B cell (primary cell): ENCODE measurements around the gene CENPB. TPM values are rescaled to one million over a fixed set of nuclear protein-coding genes. Genes with fewer than 3 reads are reported as not detected.

Experiments
- ATAC-seq: fragments of 200-7000 bp; cut with Tn5 transposase; one replicate; pipeline ENCODE4 v1.10.0; 2021; ENCODE audit warnings: low read depth, mild to moderate bottlenecking, moderate number of reproducible peaks, moderate library complexity
- CTCF ChIA-PET: fragments of 350-600 bp; sonication (Branson Sonifier 250); formaldehyde crosslinking; loops from one replicate; lab custom pipeline; 2021; ENCODE audit warnings: antibody characterized with exemption, inconsistent platforms; lab: Charles Lee
- POLR2A ChIA-PET: fragments of 350-600 bp; sonication (Branson Sonifier 250); formaldehyde crosslinking; loops from one replicate; lab custom pipeline; 2021; ENCODE audit warnings: antibody characterized with exemption; lab: Charles Lee
- DNase-seq: peaks from one replicate; pipeline ENCODE4 v3.0.0; 2013
- H2AFZ ChIP-seq: 2 replicates; pipeline ENCODE4 v1.6.1; 2012; ENCODE audit warnings: mild to moderate bottlenecking, low read depth, low read length; ENCODE audit not compliant: insufficient read depth, poor library complexity, severe bottlenecking
- H3K27ac ChIP-seq, 2 donors: 1 replicate in 1 of 2; 2 replicates in 1 of 2; pipeline ENCODE4 v1.5.1; 2012 to 2013; ENCODE audit warnings: low read length in 2 of 2, mild to moderate bottlenecking in 2 of 2, moderate library complexity in 1 of 2
- H3K27me3 ChIP-seq, 4 experiments: fragments of 200-600 bp in 1 of 4; sonication (generic) in 1 of 4; replicated peaks in 1 of 4; 1 replicate in 2 of 4; 2 replicates in 2 of 4; pipeline versions ENCODE4 v1.6.1 to v1.7.0; 2013 to 2016; ENCODE audit warnings: low read length in 3 of 4, mild to moderate bottlenecking in 2 of 4, mixed read lengths in 1 of 4, moderate library complexity in 1 of 4; ENCODE audit not compliant: insufficient read depth in 4 of 4, control insufficient read depth in 3 of 4; ENCODE audit errors: control extremely low read depth in 1 of 4
- H3K36me3 ChIP-seq, 2 experiments: replicated peaks in 1 of 2; 1 replicate in 1 of 2; 2 replicates in 1 of 2; pipeline versions ENCODE4 v1.6.1 to v1.7.1; 2013; ENCODE audit warnings: low read length in 1 of 2; ENCODE audit not compliant: insufficient read depth in 2 of 2, control insufficient read depth in 1 of 2; ENCODE audit errors: control extremely low read depth in 1 of 2, extremely low read depth in 1 of 2
- H3K4me1 ChIP-seq, 2 donors: fragments of 200-600 bp in 1 of 2; sonication (generic) in 1 of 2; 1 replicate in 1 of 2; 2 replicates in 1 of 2; pipeline versions ENCODE4 v1.5.1 to v1.6.1; 2013 to 2017; ENCODE audit warnings: low read length in 2 of 2; ENCODE audit not compliant: control insufficient read depth in 2 of 2, insufficient read depth in 2 of 2
- H3K4me2 ChIP-seq: replicated peaks from 2 replicates; pipeline ENCODE3; 2012; ENCODE audit warnings: mild to moderate bottlenecking, low read depth, low read length; ENCODE audit not compliant: poor library complexity, severe bottlenecking
- H3K4me3 ChIP-seq, 5 experiments: fragments of 200-600 bp in 1 of 5; sonication (generic) in 1 of 5; 1 replicate in 3 of 5; 2 replicates in 2 of 5; pipeline versions ENCODE4 v1.5.1 to v1.7.0; 2011 to 2016; ENCODE audit warnings: low read length in 4 of 5, mild to moderate bottlenecking in 4 of 5, low read depth in 2 of 5, control low read depth in 1 of 5, moderate library complexity in 1 of 5; ENCODE audit not compliant: insufficient read depth in 1 of 5; ENCODE audit errors: control extremely low read depth in 1 of 5, extremely low read depth in 1 of 5
- H3K79me2 ChIP-seq: fragments of 200-600 bp; sonication (generic); one replicate; pipeline ENCODE4 v1.6.0; 2016; ENCODE audit warnings: low read length; ENCODE audit not compliant: control insufficient read depth, insufficient read depth
- H3K9ac ChIP-seq: fragments of 200-600 bp; sonication (generic); 2 replicates; pipeline ENCODE4 v1.6.1; 2017; ENCODE audit warnings: mild to moderate bottlenecking, low read length, moderate library complexity
- H3K9me3 ChIP-seq, 3 donors: one replicate each; pipeline versions ENCODE4 v1.6.1 to v1.7.1; 2013; ENCODE audit warnings: low read length in 2 of 3; ENCODE audit not compliant: control insufficient read depth in 2 of 3, insufficient read depth in 1 of 3; ENCODE audit errors: control extremely low read depth in 1 of 3
- H4K20me1 ChIP-seq: 2 replicates; pipeline ENCODE4 v1.6.0; 2012; ENCODE audit warnings: mild to moderate bottlenecking, low read length; ENCODE audit not compliant: insufficient read depth, control insufficient read depth, poor library complexity, severe bottlenecking
- H3K27ac Mint-ChIP-seq: one replicate; pipeline ENCODE4 v1.8.0; 2021; ENCODE audit warnings: mixed read lengths
- H3K27me3 Mint-ChIP-seq: one replicate; pipeline ENCODE4 v1.8.0; 2021; ENCODE audit warnings: mixed read lengths
- H3K4me1 Mint-ChIP-seq: one replicate; pipeline ENCODE4 v1.8.0; 2021; ENCODE audit warnings: mixed read lengths
- H3K4me3 Mint-ChIP-seq: one replicate; pipeline ENCODE4 v1.8.0; 2021; ENCODE audit warnings: mixed read lengths
- H3K9me3 Mint-ChIP-seq: one replicate; pipeline ENCODE4 v1.8.0; 2022; ENCODE audit warnings: mixed read lengths; ENCODE audit not compliant: insufficient read depth
- CTCF ChIP-seq: fragments of 200-600 bp; IDR thresholded peaks from one replicate; pipeline ENCODE4 v1.8.0; 2022; ENCODE audit warnings: antibody characterized with exemption, mild to moderate bottlenecking
- EZH2 ChIP-seq: IDR thresholded peaks from 2 replicates; pipeline ENCODE4 v1.6.1; 2012; ENCODE audit warnings: borderline replicate concordance, low read depth, mild to moderate bottlenecking, moderate library complexity, low read length; ENCODE audit not compliant: insufficient read depth, poor library complexity, severe bottlenecking
- WGBS: methylation state at CpG from one replicate; pipeline ENCODE4 v1.1.5; 2013; ENCODE audit warnings: missing lambda C conversion rate; ENCODE audit not compliant: insufficient coverage; 5-methylcytosine and 5-hydroxymethylcytosine counted together
- intact Hi-C: fragments of 100-400 bp; cut with micrococcal nuclease; formaldehyde crosslinking; loops from one replicate; pipeline ENCODE4 v1.10.0; 2022
- polyA plus RNA-seq: library from polyadenylated mRNA; depleted of rRNA; stranded (reverse); fragments of >200 nt; gene quantifications from 2 replicates; pipeline ENCODE4 v1.2.3, GENCODE V29; 2012
- total RNA-seq, 2 donors: library from RNA; stranded (reverse); fragments of 120-200 nt in 1 of 2; gene quantifications; 1 replicate in 1 of 2; 2 replicates in 1 of 2; pipeline versions ENCODE4 v1.2.3 to v1.2.4, GENCODE V29; 2013 to 2022

The CENPB gene
- total and polyA plus RNA-seq, 2 donors (not counting 1 experiment from before 2014, with no cell fraction given), result 13.3 to 46.4 TPM

GRCh38 chr20:3820048-3820900 is 33.7 kb upstream of the CENPB start, which contains the start of gene AP5S1:
Gene AP5S1 (plus strand): TSS chr20:3820547. CDS start chr20:3822118, 1,571 bp downstream.
- Histone ChIP-seq H3K9ac (peak within 1 kb of the TSS; percentile 95), H3K9me3 (no peaks in the 10 kb centered on the region), H3K79me2 (peaks cover 13% of the 10 kb centered on the region), H3K36me3 (peaks cover 0 to 23% of the 10 kb centered on the region in 2 experiments), H3K4me1 (peaks cover 13 to 15% of the 10 kb centered on the region in 2 donors), H3K27ac (peak within 1 kb of the TSS; percentile 97 to 98), H2AFZ (peak within 1 kb of the TSS; percentile 94), H3K4me3 (peak within 1 kb of the TSS; percentile 62 to 85 (median 75)), H4K20me1 (no peaks in the 10 kb centered on the region), H3K27me3 (no peaks in the 10 kb centered on the region), H3K4me2 (peak within 1 kb of the TSS; percentile 79)
- ChIA-PET CTCF (interaction anchor here (0.7 to 6.4 kb wide), 21 partner anchors 9 to 1306 kb away, joined by 3 to 84 read pairs (median 5); partner anchors contain the start of genes ADISSP, CDC25B, CDS2 and CENPB), POLR2A (interaction anchor here (0.5 to 2.2 kb wide), 16 partner anchors 8 to 357 kb away, joined by 3 to 16 read pairs (median 4); partner anchors contain the start of genes ADISSP, CDC25B, CENPB and SPEF1)
- ATAC-seq (peak; percentile 84), DNase-seq (peak; percentile 99)
- peak within 1 kb of the TSS; percentile 100 for H3K27ac Mint-ChIP-seq
- H3K4me1 Mint-ChIP-seq, result peaks cover 15% of the 10 kb centered on the region
- no peaks in the 10 kb centered on the region for H3K9me3 Mint-ChIP-seq
- peak within 1 kb of the TSS; percentile 97 for H3K4me3 Mint-ChIP-seq
- WGBS, result under 1% methylated on average over 95 of the region's 96 CpGs
- intact Hi-C loops, result loop anchor here (1.0 to 2.0 kb wide), 10 partner anchors 9 to 194 kb away; partner anchors contain the start of genes CENPB, MAVS, PANK2 and SPEF1
- no peaks in the 10 kb centered on the region for H3K27me3 Mint-ChIP-seq
- TF ChIP-seq EZH2 (no peak), CTCF (peak; percentile 97)
